Measurements from ENCODE around the gene COMMD1. TPM values are rescaled to one million over a fixed set of nuclear protein-coding genes. Genes with fewer than 3 reads are reported as not detected.
"Not testable (repeated sequence)": the region's sequence is repeated elsewhere in the genome, so short reads cannot be mapped to it uniquely, and the experiment has no call there.

Gene COMMD1
- total and polyA plus RNA-seq, 9 donors = 25.4 to 48.8 (median 33.3) TPM

DNA sequence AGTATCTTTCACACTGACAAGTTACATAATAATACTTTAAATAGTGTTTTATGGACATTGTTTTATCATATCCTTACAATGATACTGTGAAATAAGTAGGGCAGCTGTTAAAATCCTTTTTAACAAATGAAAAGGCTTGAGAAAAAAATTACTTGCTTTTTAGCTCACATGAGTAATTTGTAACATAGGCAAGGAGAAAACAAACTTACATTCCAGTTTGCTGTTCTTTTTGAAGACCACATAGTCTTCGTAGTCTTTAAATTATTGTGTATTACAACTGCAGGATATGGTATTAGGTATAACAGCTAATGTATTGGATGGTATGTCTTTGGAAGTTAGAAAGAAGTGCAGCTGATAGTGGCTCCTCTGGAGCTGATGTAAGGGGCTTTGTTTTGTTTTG lies 130.8 kb downstream of the COMMD1 start:
- intact Hi-C loops (cut with DNase I) = no loop called here
- no peaks in the 10 kb centered on the region for H3K9me3 ChIP-seq

DNA sequence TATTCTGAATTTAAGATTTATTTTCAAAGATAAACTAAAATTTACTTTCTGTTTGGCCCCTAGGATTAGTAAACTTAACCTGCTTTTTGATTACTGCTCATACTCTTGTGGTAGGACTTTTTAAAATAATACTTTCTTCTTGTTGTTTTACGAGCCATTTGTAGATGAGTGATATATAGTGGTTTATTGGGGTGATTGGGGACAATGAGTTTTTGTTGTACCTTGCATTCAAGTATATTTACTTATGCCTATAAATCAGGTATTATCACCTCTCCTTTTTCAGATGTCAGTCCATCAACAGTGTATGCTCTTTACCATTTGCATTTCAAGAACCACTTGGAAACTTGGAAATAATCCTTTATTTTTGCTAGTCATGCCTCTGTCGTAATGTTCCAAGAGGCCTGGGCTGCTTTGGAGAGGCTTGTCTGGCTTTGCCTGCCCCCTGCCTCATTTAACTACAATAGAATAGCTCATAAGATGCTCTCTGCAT lies 131.3 kb downstream of the COMMD1 start:
- Histone ChIP-seq H3K27me3 (no peaks in the 10 kb centered on the region), H3K4me1 (ENCODE audit: insufficient read depth) (no peaks in the 10 kb centered on the region), H3K4me3 (no peak overlapping the region), H3K27ac (no peak overlapping the region), H3K36me3 (no peaks in the 10 kb centered on the region), H3K9me3 (no peaks in the 10 kb centered on the region)
- DNase-seq = no peak
- TF ChIP-seq POLR2A (IDR thresholded peaks at IDR 0.05) (no peak), EP300 (IDR thresholded peaks at IDR 0.05) (no peak)
- TF ChIP-seq, protein P1, sequence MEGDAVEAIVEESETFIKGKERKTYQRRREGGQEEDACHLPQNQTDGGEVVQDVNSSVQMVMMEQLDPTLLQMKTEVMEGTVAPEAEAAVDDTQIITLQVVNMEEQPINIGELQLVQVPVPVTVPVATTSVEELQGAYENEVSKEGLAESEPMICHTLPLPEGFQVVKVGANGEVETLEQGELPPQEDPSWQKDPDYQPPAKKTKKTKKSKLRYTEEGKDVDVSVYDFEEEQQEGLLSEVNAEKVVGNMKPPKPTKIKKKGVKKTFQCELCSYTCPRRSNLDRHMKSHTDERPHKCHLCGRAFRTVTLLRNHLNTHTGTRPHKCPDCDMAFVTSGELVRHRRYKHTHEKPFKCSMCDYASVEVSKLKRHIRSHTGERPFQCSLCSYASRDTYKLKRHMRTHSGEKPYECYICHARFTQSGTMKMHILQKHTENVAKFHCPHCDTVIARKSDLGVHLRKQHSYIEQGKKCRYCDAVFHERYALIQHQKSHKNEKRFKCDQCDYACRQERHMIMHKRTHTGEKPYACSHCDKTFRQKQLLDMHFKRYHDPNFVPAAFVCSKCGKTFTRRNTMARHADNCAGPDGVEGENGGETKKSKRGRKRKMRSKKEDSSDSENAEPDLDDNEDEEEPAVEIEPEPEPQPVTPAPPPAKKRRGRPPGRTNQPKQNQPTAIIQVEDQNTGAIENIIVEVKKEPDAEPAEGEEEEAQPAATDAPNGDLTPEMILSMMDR (IDR thresholded peaks at IDR 0.05) = no peak
- intact Hi-C loops (cut with DNase I) = no loop called here
- WGBS, 3 donors = 90 to 98% (median 93%) methylated on average over 2 of the region's 2 CpGs

More for the DNA sequence above, 130.8 kb downstream of the COMMD1 start:
- 93 to 96% (median 94%) methylated on average over 1 of the region's 1 CpG for WGBS, 3 donors
- no peak for DNase-seq
- no peaks in the 10 kb centered on the region for H3K27me3 ChIP-seq
- no peak overlapping the region for H3K27ac ChIP-seq
- H3K36me3 ChIP-seq = no peaks in the 10 kb centered on the region
- no peak overlapping the region for H3K4me3 ChIP-seq
- no peaks in the 10 kb centered on the region for H3K4me1 ChIP-seq (ENCODE audit: insufficient read depth)
- TF ChIP-seq POLR2A (IDR thresholded peaks at IDR 0.05) = no peak
- TF ChIP-seq EP300 (IDR thresholded peaks at IDR 0.05) = no peak
- TF ChIP-seq, protein P1 (IDR thresholded peaks at IDR 0.05) = no peak

DNA sequence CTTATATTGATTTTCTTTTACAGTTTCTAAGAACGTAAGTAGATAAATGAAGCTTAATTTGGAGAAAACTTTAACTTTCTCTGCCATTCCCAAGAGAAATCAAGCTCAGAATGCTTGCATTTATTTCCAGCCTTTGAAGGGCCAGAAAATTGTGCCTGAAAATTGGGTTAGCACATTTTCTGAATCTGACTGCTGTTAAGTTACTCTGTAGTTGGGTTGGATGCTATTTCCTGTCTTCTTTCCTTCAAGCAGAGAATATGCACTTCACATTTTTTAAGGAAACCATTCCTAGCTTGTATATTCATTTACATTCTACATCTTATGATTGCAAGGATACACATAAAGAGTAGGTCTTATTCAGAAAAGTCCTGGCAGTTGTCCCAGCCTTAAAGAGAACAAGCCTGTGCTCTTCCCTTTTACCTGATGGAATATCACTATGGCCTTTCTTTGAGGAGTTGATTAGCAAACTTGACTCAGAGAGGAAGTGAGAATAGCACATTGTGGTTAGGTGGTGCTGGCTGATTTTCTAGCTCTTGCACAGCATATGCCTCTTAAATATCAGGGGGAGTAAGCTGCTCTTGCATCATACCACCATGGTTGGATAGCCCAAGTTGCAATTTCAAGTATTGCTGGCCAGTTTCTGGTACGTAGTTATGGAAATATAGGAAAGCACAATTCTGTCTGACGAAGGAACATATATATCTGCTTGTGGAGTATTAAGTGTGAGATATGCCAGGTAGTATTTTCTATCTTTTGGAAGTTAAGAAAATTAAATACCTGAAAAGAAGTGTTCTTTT lies 133.7 kb downstream of the COMMD1 start:
- no peak overlapping the region for H3K4me3 ChIP-seq
- intact Hi-C loops (cut with DNase I) = no loop called here
- H3K4me1 ChIP-seq (ENCODE audit: insufficient read depth) = no peaks in the 10 kb centered on the region
- DNase-seq = no peak
- H3K27ac ChIP-seq = no peak overlapping the region
- WGBS, 3 donors = 91 to 98% (median 96%) methylated on average over 3 of the region's 3 CpGs
- no peaks in the 10 kb centered on the region for H3K27me3 ChIP-seq
- H3K36me3 ChIP-seq = no peaks in the 10 kb centered on the region
- H3K9me3 ChIP-seq = no peaks in the 10 kb centered on the region
- TF ChIP-seq EP300 (IDR thresholded peaks at IDR 0.05) (no peak), POLR2A (IDR thresholded peaks at IDR 0.05) (no peak)
- TF ChIP-seq, protein P1 (IDR thresholded peaks at IDR 0.05) = no peak

DNA sequence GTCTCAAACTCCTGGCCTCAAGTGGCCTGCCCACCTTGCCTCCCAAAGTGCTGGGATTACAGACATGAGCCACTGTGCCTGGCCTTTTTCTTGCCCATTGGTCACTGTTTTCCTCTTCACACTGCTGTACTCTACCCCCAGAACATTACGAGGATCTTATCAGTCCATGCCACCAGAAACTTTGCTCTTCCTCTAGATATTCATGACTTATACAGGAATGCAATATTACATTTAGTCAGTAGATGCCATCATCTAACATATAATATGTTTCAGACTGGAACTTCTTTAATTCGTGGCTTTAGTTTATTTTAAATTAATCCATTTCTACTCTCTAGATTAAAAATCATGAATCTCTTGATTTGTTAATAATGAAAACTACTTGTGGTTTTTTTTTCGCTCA lies 135.5 kb downstream of the COMMD1 start:
- no peaks in the 10 kb centered on the region for H3K27me3 ChIP-seq
- no peaks in the 10 kb centered on the region for H3K4me1 ChIP-seq (ENCODE audit: insufficient read depth)
- H3K4me3 ChIP-seq = no peak overlapping the region
- intact Hi-C loops (cut with DNase I) = no loop called here
- TF ChIP-seq, protein P1 (IDR thresholded peaks at IDR 0.05) = no peak
- TF ChIP-seq EP300 (IDR thresholded peaks at IDR 0.05) (no peak), POLR2A (IDR thresholded peaks at IDR 0.05) (no peak)
- no peaks in the 10 kb centered on the region for H3K9me3 ChIP-seq
- no peak overlapping the region for H3K27ac ChIP-seq
- WGBS, 3 donors = 91 to 94% (median 91%) methylated on average over 3 of the region's 3 CpGs
- DNase-seq = no peak
- H3K36me3 ChIP-seq = no peaks in the 10 kb centered on the region

DNA sequence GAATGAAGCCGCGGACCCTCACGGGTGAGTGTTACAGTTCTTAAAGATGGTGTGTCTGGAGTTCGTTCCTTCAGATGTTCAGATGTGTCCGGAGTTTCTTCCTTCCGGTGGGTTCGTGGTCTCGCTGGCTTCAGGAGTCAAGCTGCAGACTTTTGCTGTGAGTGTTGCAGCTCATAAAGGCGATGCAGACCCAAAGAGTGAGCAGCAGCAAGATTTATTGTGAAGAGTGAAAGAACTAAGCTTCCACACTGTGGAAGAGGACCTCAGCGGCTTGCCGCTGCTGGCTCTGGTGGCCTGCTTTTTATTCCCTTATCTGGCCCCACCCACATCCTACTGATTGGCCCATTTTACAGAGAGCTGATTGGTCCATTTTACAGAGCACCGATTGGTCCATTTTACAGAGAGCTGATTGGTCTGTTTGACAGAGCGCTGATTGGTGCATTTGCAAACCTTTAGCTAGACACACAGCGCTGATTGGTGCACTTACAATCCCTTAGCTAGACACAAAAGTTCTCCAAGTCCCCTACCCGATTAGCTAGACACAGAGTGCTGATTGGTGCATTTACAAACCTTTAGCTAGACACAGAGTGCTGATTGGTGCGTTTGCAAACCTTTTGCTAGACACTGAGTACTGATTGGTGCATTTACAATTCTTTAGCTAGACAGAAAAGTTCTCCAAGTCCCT lies 136.4 kb downstream of the COMMD1 start:
- DNase-seq; H3K27ac ChIP-seq; H3K9me3 ChIP-seq; intact Hi-C loops (cut with DNase I); H3K36me3 ChIP-seq; H3K4me1 ChIP-seq (ENCODE audit: insufficient read depth); H3K27me3 ChIP-seq; H3K4me3 ChIP-seq: not testable (repeated sequence)
- 97 to 98% (median 97%) methylated on average over 16 of the region's 16 CpGs for WGBS, 3 donors

Data from ovary (tissue), 9 donors.